Activated T-cell treated with anti-CD3 and anti-CD28 coated beads for 4 hours (primary cell): Measurements from ENCODE around the gene GRID2IP.
A peak's percentile ranks its signal among the peaks of the same experiment; 100 is the strongest.

Experiments
- DNase-seq: peaks from one replicate; pipeline ENCODE4 v3.0.0-alpha.2; 2020

The GRID2IP gene

DNA sequence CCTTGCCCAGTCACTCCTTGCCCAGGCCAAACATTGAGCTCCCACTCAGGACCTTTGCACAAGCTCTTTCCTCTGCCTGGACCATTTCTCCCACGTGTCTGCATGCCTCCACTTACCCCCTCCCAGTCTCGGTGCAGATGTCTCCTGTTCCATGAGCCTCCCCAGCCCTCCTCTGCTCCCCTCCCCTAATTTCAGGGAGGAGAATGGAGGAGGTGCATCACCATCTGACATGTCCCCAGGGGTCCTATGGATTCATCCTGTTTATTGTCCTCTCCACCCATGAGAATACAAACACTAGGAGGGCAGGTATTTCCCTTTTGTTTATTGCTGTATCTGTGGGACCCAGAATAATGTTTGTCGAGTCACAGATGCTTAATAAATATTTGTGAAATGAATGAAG, 8.6 kb upstream of the GRID2IP start:
- no peak for DNase-seq

DNA sequence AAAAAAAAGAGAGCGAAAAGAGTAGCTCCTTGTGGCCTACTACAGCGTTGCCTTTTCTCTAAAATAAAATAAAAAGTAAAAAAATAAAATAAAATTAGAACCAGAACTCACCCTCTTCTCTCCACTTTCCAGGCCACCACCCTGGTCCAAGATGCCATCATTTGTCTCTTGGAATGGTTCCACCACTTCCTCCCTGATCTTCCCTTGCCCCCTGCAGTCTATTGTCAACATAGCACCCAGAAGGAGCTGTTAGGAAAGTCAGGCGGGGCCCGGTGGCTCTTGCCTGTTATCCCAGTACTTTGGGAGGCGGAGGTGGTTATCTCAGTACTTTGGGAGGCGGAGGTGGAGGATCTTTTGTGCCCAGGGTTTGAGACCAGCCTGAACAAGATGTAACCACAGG, 7.6 kb upstream of the GRID2IP start:
- no peak for DNase-seq

GRCh38 chr7:6556196-6556595, 4.9 kb upstream of the GRID2IP start:
- DNase-seq = no peak

DNA sequence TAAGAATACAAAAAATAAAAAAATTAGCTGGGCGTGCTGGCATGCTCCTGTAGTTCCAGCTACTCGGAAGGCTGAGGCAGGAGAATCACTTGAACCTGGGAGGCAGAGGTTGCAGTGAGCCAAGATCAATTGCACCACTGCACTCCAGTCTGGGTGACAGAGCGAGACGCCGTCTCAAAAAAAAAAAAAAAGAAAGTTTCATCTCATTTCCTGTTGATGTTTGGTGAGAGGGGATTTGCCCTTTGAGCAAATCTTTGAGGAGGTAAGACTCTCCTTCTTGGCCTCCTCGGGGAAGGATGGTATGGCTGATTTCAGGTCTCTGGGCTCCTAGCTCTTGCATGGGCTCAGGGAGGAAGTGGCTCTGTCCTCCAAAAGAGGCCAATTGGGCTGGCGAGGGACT, 3.6 kb upstream of the GRID2IP start:
- DNase-seq = no peak

- no peak for DNase-seq
These were observed 2.3 kb upstream of the GRID2IP start for GRCh38 chr7:6553448-6554044.

DNA sequence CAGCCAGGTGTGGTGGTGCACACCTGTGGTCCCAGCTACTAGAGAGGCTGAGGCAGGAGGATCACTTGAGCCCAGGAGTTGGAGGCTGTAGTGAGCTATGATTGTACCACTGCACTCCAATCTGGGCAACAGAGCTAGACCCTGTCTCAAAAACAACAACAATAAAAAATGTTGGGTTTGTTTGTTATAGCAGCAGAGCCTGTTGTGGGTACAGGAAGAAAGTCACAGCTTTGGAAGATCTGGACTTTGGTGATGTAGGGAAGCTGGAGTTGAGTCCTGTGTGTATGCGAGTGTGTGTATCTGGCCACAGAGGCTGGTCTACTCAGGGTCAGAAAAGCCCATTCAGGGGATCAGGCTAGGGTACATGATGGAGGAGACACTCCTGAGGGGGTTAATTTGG, 3.9 kb downstream of the GRID2IP start:
- DNase-seq = no peak

DNA sequence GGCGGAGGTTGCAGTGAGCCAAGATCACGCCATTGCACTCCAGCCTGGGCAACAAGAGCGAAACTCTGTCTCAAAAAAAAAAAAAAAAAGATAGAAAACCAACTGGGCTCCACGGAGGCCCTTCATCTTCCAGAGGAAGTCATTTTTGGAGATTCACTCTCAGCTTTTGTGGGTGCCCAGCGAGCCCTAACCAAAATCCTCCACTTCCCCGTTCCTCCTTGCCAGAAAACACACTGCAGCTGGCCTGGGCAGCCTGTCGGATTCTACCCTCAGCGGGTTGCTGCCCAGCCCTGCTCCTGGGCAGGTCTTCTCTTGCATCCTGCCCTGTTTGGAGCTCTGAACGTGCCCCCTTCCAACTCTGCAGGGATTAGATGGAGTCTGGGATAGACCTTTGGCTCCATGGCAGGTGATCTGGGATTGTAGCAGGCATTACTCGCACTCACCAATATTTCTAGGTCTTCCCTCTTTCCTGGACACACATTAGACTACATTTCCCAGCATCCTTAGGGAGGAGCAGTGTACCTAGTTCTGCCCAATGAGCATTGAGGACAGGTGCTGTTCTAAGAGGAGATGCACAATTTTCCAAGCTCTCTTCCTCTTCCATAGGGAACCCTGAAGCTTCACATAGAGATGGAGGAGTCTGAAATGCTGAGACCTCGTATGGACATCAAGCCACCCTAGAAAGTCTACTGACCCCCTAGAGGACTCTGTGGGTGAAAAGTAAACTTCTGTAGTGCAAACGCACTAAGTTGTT, 4.6 kb downstream of the GRID2IP start:
- DNase-seq = no peak

DNA sequence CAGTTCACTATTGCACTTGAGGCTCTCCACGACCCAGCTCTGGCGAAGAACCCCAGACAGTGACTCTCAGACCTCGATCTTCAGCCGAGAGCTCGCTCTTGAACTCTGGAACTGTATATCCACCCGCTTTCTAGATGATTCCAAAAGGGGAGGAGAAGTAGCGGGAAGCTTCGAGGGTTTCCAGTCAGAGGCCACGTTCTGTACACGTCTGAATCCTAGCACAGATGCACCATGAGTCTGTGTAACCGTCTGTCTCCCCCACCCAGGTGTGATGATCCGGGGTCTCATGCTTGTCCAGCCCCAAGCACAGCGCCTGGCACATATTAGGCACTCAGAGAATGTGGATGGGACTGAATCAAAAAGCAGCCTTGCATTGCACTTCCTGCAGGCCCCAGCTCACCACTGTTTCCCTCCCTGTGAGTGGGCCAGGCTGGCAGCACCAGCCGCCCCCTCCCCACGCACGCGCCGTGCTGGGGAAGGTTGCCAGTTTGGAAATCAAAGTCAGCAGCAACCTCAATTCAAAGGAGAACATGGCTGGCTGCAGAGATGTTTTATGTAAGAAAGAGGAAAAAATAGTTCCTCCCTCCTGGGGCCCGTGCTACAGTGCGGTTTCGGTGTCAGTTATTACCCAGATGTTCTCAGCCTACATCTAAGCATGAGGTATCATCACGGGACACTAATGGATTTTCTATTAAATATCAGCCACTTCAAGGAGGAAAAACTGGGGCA, 5.7 kb downstream of the GRID2IP start:
- DNase-seq = no peak

DNA sequence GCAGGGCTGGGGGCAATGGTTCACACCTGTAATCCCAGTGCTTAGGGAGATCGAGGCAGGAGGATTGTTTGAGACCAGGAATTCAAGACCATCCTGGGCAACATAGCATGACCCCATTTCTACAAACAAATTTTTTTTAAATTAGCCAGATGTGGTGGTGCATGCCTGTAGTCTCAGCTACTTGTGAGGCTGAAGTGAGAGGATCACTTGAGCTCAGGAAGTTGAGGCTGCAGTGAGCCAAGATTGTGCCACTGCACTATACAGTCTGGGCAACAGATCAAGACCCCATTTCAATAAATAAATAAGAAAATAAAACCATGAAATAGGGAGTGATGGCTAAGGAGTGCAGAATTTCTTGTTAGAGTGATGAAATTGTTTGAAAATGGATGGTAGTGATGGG, 8.9 kb downstream of the GRID2IP start:
- DNase-seq = no peak

GRCh38 chr7:6536262-6537260, 14.7 kb downstream of the GRID2IP start:
- no peak for DNase-seq

DNA sequence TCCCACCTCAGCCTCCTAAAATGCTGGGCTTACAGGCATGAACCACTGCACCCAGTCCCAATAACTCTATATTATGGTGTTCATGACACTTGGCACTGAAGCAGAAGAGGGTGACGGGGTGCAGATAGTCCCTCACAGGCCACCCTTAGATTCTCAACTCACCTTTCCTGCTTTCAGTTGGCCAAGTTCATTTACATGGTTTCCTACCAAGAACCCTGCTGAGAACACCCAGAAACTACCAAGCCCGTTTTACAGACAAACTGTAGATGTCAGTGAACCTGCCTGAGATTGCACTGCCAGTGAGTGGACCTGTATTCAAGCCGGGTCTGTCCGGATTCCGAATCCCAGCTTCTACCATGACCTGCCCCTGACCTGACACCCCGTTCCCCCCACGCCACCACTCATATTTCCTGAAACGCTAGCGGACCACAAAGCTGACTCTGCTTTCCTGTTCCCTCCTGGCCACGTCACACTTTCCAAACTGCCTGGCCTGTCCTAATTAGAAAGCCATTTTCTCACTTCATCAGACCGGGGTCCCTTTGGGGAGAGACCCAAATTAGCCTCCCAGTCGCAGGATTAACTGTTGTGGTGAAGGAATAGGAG, 17.3 kb downstream of the GRID2IP start:
- DNase-seq = no peak

GRCh38 chr7:6532516-6532915, 18.7 kb downstream of the GRID2IP start:
- DNase-seq = no peak

- DNase-seq = no peak
These were observed 19.6 kb downstream of the GRID2IP start for GRCh38 chr7:6531492-6532279.

- DNase-seq = peak; percentile 59
These were observed 20.4 kb downstream of the GRID2IP start for GRCh38 chr7:6530626-6531491.

- no peak for DNase-seq
These were observed 21.6 kb downstream of the GRID2IP start for GRCh38 chr7:6529643-6530042.

- no peak for DNase-seq
These were observed 22.7 kb downstream of the GRID2IP start for GRCh38 chr7:6528401-6529130.

DNA sequence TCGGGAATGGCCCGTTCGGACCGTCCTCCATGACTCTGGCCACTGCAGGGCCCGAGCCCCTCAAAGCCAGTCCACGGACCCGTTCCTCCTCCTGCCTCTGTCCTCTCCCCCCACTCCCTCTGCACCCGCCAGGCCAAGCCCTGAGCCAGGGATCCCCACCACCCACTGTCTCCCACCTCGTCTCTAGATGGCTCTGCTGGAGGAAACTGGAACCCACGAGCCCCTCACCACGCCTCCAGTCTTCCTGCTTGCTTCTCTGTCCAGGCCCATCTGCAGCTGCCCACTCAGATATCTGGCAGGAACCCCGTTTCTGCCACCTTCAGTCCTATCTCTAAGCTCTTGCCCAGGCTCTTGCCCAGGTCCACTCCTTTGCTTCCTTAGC, 24.3 kb downstream of the GRID2IP start:
- no peak for DNase-seq

- no peak for DNase-seq
These were observed 30.9 kb downstream of the GRID2IP start for GRCh38 chr7:6520163-6520981.

DNA sequence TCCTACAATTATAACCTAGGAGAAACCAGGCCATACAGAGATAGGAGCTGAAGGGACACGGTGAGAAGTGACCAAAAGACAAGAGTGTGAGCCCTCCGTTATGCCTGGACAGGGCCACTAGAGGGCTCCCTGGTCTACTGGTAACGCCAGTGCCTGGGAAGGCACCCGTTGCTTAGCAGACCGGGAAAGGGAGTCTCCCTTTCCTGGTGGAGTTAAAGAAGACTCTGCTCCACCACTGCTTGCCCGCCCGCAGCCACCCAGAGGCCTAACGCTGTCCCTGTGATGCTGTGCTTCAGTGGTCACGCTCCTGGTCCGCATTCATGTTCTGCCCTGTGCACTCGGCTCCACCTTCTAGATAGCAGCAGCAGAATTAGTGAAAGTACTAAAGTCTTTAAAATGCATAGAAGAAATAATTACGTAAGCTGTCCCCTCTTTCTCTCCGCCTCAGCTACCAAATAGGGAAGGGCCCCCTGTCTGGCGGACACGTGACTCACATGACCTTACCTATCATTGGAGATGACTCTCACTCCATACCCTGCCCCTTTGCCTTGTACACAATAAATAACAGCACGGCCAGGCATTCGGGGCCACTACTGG, 34.8 kb downstream of the GRID2IP start:
- peak; percentile 57 for DNase-seq
